GM21723 (cell line): Measurements from ENCODE around the gene ZNF74.

ENCODE experiments used
- ATAC-seq: cut with Tn5 transposase; IDR thresholded peaks from one replicate; pipeline ENCODE4 v1.9.1; 2021; ENCODE audit warnings: mild to moderate bottlenecking, moderate library complexity; ENCODE audit not compliant: unreplicated experiment

The ZNF74 gene

DNA sequence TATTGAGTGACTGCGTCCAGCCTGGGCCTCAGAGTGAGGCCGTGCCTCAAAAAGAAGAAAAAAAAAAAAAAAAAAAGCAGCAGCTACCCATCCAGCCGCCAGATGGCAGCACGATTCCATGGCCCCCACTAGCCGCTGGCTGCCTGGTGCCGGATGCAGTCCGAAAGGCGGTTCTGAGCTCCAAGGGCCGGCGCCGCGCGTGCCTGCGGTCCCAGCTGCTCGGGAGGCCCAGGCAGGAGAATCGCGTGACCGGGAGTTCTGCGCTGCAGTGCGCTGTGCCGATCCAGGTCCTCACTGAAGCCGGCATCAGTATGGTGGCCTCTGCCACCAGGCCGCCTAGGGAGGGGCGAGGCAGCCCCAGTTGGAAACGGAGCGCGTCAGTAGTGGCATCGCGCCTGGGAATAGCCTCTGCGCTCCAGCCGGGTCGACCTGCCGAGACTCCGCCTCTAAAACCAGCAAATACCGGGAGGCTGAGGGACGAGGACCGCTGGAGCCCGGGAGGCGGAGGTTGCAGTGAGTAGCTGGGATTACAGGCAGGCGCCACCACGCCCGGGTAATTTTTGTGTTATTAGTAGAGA lies 24.3 kb downstream of the ZNF74 start:
- ATAC-seq, result no peak

DNA sequence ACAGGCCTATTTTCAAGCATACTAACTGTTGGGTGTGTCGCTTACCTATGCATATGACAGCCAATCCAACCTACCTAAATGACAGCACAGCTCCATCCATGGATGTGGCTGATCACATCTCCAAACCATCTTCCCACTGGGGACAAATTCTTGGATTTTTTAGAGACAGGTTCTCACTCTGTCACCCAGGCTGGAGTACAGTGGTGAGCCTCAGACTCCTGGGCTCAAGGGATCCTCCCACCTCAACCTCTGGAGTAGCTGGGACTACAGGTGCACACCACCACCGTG lies 25.7 kb downstream of the ZNF74 start:
- ATAC-seq, result no peak

DNA sequence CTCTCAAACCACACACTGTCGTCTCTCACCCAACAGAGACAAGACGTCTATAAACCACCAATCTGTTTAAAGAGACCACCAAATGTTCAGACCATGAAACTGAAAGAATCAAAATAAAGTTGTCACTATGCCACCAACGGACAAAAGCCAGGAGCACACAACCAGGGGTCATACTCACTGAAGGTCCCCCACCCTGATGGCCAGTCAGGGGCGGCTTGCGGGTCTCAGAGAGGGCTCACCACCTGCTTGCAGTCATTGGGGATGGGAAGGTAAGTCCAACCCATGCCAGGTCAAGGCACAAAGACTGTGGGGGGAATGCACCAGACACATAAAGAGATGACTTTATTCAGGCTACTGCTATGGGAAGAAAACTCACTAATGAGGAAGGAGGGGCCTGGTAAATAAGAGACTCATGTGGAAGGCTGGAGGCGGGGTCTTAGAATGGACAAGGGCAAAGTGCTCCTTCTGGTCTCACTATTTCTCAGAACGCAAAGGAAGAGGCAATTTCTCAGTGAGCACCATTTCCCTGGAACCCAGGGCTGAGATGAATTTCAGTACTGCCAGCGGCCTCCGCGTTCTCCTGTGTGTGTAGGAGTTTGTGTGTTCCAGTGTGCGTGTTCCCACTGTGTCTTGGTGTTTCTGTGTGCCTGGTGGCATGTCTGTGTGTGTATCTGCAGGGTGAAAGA lies 26.3 kb downstream of the ZNF74 start:
- ATAC-seq, result no peak

DNA sequence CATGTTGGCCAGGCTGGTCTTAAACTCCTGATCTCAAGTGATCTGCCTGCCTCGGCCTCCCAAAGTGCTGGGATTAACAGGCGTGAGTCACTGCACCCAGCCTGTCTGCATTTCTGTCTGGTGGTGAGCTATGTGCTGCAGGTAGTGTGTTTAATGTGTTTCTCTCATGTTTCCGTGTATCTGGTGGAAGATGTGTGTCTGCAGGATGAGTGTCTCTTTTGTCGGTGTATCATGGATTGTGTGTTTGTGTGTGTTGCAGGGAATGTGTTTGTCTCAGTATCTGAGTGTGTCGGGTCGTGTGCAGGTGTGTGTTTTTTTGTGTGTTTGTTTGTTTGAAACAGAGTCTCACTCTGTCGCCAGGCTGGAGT lies 27.5 kb downstream of the ZNF74 start:
- ATAC-seq, result no peak

DNA sequence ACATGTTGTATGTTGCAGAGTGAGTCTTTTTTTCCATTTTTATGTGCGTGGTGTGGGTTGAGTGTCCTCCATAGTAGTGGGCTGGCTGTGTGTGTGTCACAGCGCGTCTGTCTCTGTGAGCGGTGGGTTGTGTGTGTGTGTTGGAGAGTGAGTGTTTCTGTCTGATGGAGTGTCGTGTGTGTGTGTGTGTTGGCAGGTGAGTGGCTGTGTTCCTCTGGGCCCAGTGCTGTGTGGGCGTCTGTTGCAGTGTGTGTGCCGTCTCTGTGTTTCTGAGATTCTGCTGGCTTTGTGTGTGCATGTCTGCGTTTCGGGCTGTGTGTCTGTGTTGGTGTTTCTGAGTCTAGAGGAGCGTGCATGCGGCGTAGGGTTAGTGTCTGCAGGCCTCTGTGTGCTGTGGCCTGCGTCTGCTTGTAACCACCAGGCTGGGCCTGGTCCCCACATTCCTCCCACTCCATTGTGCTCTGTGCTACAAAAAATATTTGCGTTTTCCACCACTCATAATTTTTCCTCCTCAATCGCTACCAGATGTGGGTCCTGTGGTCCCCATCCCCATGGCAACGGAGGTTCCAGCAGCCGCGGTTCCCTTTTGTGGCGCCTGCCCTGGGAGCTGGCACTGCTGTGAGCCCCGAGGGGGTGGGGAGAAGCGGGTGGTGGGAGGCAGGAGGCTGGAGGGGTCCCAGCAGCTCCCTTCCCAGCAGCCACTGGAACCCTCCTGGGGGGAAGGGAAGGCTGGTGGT lies 28.5 kb downstream of the ZNF74 start:
- ATAC-seq, result no peak

DNA sequence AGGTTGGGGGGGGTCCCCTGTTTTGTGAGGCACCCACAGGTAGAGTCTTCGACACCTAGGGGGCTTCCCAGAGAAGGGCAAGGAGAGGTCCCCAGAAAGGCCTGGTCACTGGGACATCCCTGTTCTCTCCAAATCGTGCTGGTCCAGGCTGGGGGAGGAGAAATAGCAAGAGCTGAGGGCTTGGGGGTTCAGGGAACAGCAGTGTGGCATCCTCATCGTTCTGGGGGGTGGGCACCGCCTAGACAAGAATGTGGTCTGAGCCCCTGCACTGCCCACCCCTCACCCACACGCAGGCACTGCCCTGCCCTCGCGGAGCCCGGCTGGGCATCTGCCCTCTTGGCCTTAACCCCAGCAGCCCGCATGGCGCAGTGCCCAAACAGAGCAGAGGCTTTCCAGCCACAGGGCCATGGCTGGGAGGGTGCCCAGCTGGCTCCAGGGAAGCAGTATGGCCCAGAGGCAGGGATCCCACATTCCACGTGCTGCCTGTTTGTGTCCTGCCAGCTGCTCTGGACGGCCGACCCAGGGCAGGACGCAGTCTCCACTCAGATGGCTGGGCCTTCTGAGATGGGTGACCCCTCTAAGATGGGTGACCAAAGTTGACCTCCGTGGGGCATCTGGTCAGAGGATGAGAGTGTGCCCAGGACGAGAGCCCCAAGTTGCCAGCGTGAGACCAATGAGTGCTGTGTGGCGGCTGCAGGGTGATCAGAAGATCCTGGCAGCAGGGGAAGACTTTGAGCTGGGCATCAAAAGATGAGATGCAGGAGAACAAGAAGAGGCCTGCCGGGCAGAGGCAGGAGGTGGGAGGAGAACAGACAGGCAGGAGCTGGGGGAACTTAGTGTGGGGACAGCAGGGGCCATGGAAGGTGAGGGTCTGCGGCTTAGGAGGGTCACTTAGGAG lies 29.3 kb downstream of the ZNF74 start:
- no peak for ATAC-seq

DNA sequence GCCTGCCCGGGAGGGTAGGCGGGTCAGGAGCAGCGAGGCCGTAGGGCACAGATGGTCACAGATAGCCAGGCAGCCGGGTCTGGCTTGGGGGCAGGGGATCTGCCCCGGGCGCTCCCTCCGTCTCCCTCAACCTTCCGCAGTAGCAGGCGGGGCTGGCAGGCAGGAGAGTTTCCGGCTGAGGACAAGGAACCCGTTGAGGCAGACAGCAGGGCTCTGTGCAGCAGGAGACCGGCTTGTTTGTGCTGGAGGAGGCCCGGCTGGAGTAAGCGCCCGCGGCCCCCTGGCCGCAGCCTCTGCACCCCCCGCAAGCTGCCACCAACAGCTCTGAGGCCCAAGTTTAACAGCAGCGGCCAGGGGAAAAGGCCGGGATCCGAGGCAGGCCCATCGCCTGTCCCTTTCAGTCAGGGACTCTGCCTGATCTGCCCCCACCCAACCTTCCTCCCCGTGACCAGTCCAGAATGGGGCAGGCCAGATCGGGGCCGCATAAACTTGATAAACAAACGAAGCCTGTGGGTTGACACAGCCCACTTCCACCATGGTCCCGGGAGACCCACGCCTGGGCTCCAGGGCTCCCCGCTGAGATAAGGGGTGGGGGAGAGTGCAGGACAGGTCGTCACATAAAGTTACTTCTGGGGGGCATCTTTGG lies 30.1 kb downstream of the ZNF74 start:
- ATAC-seq, result no peak

DNA sequence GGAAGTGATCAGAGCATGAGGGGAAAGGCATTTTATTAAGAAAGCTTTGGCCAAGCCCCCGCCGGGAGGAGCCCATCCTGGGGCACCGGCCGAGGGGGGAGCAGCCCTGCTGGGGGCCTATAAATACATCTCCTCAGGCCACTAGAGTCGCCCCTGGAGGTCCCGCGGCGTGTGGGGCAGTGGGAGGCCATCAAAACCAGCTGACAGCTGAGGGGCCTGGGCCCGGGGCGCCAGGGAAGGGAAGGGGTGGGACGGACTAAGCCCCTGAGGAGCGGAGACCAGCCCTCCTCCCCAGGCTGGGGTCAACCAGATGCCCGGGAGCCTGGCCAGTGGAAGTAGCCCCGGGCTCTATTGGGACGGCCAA lies 30.6 kb downstream of the ZNF74 start:
- ATAC-seq, result no peak

DNA sequence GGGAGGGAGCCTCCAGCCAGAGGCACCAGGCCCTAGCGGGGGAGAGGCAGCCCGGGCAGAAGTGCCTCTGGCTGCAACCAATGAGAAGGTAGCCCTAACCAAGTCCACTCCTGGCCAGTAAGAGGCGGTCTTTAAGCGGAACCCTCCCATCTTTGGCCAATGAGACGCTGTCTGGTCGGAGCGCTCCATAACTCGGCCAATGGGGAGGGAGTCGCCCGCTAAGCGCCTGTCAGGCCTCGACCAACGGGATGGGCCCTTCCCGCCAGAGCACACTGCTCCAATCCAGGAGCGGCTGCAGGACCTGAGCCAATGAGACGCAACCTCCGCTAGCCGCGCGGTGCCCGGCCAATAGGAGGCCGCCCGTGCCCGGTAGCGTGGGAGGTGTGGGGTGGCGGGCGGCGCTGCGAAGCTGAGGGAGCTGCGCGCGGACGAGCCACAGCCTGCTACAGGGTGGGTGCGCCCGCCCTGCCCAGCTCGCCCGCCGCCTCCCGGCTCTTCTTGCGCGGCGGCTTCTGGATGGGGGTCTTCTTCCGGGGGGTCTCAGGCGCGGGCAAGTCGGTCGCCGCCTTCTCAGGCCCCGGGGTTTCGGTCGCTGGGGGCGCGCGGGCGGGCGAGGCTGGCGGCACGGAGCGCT lies 31.1 kb downstream of the ZNF74 start:
- no peak for ATAC-seq

DNA sequence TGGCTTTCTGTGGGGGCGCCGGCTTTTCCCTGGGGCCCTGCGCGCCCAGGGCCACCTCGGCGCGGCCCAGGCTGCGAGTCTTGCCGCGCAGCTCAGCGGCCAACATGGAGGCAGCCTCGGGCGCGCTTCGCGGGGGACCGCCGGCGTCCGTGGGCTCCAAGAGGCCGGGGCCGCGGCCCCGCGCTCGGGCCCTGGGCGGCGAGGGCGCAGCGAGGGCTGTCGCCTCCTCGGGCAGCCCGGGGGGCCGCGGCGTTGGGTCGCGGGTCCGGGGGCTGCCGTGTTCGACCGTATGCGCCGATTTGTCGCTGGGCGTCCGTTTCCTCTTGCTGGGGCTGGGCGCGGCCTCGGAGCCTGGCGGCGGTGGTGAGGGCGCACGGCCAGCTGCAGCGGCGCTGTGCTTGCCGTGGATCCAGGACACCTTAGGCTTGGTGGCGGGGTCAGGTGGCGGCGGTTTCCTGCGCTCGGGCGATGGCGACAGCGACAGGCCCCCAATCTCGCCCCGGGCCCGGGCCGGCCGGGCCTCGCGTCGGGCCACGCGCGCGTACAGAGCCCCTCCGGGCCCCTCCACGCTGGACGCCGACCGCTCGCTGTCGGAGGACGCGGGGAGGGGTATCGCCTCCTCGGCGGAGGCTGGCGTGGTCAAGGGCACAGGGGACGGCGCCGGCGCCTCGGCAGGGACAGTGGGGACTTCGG lies 31.8 kb downstream of the ZNF74 start:
- no peak for ATAC-seq

DNA sequence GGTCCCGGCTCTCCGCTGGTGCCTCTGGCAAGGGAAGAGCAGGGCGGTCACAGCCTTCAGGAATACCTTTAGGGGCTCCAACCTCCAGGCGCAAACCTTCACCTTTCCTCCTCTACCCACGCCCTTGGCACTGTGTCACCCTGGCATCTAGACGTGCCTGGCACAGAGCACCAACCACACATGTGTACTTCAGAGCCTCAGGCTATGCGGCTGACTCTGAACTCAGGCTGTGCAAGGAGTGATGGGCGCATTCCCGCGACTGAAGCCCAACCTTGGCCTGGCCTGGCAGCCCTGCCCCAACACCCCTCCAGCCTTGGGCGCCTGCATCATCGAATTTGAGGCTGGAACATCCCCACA lies 32.3 kb downstream of the ZNF74 start:
- ATAC-seq, result no peak

DNA sequence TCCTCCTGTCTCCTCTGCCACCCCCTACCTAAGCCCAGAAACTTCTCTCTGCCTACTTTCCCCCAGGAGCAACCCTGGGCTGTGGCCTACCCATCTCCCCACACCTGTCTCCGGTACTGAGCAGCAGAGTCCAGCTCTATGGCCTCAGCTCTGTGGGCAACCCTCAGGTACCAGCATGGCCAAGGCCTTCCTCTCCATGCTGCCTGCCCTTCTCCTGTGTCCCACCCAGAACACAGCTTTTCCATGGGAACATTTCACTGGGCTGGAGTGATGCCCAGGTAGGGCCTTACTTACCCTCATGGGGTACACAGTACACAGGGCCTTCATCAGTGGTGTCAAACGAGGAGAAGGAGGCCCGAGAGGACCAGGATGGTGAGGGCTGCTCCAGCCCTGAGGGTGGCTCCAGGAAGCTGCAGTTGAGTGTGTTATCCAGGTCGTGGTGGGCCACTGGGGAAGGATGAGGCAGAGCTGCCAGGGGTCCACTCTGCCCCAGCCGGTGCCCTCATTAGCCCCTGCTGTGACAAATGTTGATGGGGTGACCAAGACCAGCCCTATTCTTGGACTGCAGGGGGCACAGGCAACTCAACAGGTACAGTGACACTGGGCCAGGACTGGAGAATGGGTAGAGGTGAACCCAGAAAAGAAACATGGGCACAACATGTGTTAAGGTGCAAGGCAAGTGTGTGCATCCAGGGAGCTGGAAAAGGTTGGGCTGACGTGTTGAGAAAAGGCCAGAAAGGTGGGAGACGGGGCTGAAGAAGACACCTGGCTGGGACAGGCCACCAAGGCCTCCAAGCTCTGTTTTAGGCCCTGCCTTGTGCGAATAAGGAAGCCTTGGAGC lies 33.4 kb downstream of the ZNF74 start:
- ATAC-seq, result no peak

DNA sequence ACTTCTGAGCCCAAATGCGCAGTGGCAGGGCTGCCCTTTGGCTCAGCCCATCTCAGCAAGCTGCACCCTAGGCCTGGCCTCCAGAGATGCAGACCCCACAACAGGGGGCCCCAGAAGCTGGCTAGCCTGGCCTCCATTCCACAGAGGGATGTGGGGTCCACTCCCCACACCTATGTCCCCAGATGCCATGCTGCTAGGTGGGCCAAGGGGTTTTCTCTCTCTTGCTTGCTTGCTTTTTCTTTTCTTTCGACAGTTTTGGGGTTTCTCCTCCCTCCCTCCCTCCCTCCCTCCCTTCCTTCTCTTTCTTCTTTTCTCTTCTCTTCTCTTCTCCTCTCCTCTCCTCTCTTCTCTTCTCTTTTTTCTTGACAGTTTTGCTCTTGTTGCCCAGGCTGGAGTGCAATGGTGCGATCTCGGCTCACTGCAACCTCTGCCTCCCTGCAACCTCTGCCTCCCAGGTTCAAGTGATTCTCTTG lies 34.0 kb downstream of the ZNF74 start:
- ATAC-seq, result no peak

DNA sequence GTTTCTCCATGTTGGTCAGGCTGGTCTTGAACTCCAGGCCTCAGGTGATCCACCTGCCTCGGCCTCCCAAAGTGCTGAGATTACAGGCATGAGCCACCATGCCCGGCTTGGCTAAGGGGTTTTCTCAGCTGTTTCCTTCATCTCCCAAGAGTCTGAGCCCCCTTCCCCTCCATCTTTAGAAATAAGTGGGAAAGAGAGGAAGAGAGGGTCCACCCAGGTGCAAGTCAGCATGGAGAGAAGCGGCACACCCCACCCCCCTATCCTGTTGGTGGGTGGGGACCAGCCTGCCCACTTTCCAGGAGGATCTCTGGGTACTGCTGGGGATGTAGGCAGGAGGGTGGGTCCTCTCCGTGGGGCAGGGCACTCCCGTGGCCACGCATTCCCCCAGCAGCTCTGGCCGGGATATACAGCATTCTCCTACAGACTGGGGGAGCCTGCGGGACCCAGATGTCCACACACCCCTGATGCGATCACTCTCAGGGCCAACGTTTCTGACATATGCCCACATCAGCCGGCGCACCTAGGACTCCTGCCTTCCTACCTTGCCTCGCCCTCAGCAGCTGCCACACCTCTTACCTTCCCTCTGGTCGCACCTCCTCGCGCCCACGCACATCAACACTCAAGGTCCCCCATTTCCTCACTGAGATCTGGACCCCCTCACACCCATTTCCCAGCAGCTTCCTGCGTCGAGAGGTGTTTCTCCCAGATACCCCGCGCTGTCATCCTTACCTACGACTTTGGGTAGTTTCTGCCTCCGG lies 34.7 kb downstream of the ZNF74 start:
- no peak for ATAC-seq

DNA sequence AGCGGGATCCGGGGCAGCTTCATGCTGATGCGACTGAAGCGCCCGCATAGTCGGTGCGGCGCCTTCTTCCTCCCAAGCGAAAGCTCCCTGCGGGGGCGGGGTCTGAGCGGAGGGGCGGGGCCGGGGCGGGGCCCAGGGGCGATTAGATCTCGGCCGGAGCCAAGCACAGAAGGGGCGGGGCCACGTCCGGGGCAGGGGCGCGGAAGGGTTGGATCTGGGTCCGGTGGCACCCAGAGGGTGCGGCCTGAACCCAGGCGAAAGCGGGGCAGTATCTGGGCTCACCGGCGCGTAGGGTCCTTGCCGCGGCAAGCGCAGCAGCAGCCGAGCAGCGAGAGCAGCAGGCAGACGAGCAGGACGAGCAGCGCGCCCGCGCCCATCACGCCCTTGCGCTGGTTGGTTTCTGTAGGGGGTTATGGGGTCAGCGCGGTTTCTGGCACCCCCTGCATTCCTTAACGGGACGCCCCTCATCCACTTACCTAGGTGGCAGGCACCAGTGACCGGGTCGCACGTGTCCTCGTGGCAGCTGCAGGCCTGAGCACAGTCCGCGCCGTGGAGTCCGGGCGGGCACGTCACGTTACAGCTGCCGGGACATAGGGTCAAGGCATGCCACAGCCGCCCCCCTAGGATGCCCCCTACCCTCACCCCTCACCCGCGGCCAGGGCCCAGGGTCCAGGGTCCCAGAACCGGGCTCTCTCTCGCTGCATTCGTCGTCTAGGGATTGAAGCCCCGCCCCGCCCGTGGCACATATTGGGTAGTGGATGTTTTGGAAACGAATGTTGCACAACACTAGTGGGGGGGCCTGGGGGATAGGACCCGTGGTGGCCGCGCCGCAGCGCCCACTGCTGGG lies 35.5 kb downstream of the ZNF74 start:
- no peak for ATAC-seq

DNA sequence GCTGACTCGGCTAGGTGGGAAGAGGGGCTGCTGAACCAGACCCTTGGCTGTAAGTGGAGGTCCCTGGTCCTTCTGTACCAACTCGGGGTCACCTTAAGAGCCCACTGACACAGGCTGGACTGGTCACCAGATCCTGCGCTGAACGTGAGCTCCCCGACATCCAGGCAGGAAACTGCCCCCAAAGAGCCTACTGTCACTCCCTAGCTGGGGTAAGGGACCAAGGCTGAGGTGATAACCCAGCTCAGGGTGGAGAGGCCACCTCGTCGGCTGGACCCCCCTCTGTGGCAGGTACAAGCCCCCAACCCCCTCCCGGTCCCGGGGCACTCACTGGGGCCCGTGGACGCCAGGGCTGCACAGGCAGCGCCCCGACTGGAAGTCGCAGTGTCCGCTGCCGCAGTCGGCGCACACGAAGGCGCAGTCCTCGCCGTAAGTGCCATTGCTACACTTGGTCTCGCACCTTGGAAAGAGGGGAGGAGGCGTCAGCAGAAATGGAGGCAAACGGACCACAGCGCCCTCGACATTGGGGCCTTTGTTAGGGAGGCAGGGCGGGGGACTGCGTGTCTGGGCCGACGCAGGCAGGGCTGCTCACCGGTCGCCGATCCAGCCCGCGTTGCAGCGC lies 36.3 kb downstream of the ZNF74 start:
- ATAC-seq, result no peak
